HepG2 (cell line): Measurements from ENCODE around the gene GNGT2. TPM values are rescaled to one million over a fixed set of nuclear protein-coding genes. Genes with fewer than 3 reads are reported as not detected.

Source experiments
- ARNTL ChIP-seq: sonication (generic); formaldehyde crosslinking; IDR thresholded peaks from 2 replicates; pipeline ENCODE4 v1.4.0; 2020; ENCODE audit warnings: mild to moderate bottlenecking, missing genetic modification reagents
- CCDC6 ChIP-seq: sonication (generic); formaldehyde crosslinking; IDR thresholded peaks from 2 replicates; pipeline ENCODE4 v1.8.1; 2022; ENCODE audit warnings: mild to moderate bottlenecking, missing genetic modification reagents, moderate library complexity
- FOXO1 ChIP-seq: sonication (generic); formaldehyde crosslinking; IDR thresholded peaks from 2 replicates; pipeline ENCODE4 v1.4.0; 2020; ENCODE audit warnings: missing genetic modification reagents
- MZF1 ChIP-seq: sonication (generic); formaldehyde crosslinking; IDR thresholded peaks from 2 replicates; pipeline ENCODE4 v1.8.1; 2023; ENCODE audit warnings: mild to moderate bottlenecking, missing genetic modification reagents, borderline replicate concordance
- ZNF263 ChIP-seq: sonication (generic); formaldehyde crosslinking; IDR thresholded peaks from 2 replicates; pipeline ENCODE4 v1.4.0; 2020; ENCODE audit warnings: missing genetic modification reagents
- ZNF768 ChIP-seq: sonication (generic); formaldehyde crosslinking; IDR thresholded peaks from 2 replicates; pipeline ENCODE4 v1.4.0; 2020; ENCODE audit warnings: missing genetic modification reagents
- polyA plus RNA-seq, 8 experiments: library from polyadenylated mRNA; depleted of rRNA in 3 of 8; stranded (reverse) in 7 of 8; unstranded in 1 of 8; fragments of >200 nt; fragmentation: Illumina TruSeq in 4 of 8; extraction: Trizol in 4 of 8; gene quantifications; 2 replicates each; pipeline versions ENCODE4 v1.2.1 to v1.2.3, GENCODE V29; 2011 to 2016; ENCODE audit warnings: low read depth in 4 of 8, missing spikeins in 1 of 8, mixed read lengths in 1 of 8; ENCODE audit not compliant: insufficient read depth in 1 of 8
- total RNA-seq, 5 experiments: library from RNA; depleted of rRNA; stranded (reverse); fragments of >200 nt; fragmentation: Illumina TruSeq; extraction: Trizol; gene quantifications; 2 replicates each; pipeline ENCODE4 v1.2.3, GENCODE V29; 2016; ENCODE audit warnings: low read depth in 1 of 5
- TF ChIP-seq, protein P1 (sequence below): sonication (generic); formaldehyde crosslinking; IDR thresholded peaks from 2 replicates; pipeline ENCODE4 v1.4.0; 2020; ENCODE audit warnings: missing genetic modification reagents, borderline replicate concordance
- TF ChIP-seq, protein P2 (sequence below): sonication (generic); formaldehyde crosslinking; IDR thresholded peaks from 2 replicates; pipeline ENCODE4 v1.8.0; 2022; ENCODE audit warnings: missing genetic modification reagents, mild to moderate bottlenecking, moderate library complexity, borderline replicate concordance
- TF ChIP-seq, protein P3 (sequence below), 2 experiments: sonication (generic) in 1 of 2; formaldehyde crosslinking in 1 of 2; IDR thresholded peaks; 2 replicates each; pipeline versions ENCODE4 v1.4.0 to v1.6.1; 2018 to 2020; ENCODE audit warnings: missing genetic modification reagents in 2 of 2, borderline replicate concordance in 1 of 2, low read depth in 1 of 2, mild to moderate bottlenecking in 1 of 2, missing biosample characterization in 1 of 2
- TF ChIP-seq, protein P4 (sequence below): sonication (generic); formaldehyde crosslinking; IDR thresholded peaks from 2 replicates; pipeline ENCODE4 v1.4.0; 2020; ENCODE audit warnings: missing genetic modification reagents
- TF ChIP-seq, protein P5 (sequence below): sonication (generic); formaldehyde crosslinking; IDR thresholded peaks from 2 replicates; pipeline ENCODE4 v1.4.0; 2020; ENCODE audit warnings: mild to moderate bottlenecking, low read depth, missing genetic modification reagents

The GNGT2 gene
- total and polyA plus RNA-seq, 2 of the 13 experiments (the other 11 are each of a cell fraction or from before 2014, with no cell fraction given), result not detected

DNA sequence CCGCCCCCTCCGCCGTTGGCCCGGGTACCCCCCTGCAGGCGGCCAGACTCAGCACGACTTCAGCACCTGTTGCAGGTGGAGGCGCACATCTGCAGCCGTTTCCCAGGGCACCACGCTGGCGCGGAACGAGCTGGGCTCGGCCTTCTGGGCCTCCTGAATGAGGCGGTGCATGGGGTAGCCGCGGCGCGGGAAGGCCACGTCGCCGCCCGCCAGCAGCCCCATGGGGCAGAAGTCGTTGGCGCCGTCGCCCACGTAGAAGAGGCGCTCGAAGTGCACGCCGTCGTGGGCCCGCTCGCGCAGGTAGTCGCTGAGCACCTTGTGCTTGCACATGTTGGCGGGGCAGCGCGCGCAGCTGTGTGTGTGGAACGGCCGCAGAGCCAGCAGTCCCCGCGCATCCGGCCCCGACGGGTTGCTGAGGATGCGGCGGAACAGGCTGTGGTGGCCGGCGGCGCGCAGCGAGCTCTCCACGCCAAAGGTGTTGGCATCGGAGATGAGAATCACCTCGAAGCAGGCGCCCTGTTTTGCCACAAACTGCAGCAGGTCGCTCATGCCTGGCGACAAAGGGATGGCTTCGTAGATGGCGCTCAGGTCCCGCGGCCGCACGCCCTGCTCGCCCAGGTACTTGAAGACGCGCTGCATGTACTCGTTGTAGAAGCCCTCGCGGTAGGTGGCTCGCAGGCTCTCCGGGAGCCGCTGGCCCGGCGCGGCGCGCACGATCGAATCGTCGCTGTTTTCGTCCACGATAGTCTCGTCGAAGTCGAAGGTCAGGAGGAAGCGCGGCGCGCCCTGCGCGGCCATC, 14.0 kb upstream of the GNGT2 start (continued):
- TF ChIP-seq, protein P1, sequence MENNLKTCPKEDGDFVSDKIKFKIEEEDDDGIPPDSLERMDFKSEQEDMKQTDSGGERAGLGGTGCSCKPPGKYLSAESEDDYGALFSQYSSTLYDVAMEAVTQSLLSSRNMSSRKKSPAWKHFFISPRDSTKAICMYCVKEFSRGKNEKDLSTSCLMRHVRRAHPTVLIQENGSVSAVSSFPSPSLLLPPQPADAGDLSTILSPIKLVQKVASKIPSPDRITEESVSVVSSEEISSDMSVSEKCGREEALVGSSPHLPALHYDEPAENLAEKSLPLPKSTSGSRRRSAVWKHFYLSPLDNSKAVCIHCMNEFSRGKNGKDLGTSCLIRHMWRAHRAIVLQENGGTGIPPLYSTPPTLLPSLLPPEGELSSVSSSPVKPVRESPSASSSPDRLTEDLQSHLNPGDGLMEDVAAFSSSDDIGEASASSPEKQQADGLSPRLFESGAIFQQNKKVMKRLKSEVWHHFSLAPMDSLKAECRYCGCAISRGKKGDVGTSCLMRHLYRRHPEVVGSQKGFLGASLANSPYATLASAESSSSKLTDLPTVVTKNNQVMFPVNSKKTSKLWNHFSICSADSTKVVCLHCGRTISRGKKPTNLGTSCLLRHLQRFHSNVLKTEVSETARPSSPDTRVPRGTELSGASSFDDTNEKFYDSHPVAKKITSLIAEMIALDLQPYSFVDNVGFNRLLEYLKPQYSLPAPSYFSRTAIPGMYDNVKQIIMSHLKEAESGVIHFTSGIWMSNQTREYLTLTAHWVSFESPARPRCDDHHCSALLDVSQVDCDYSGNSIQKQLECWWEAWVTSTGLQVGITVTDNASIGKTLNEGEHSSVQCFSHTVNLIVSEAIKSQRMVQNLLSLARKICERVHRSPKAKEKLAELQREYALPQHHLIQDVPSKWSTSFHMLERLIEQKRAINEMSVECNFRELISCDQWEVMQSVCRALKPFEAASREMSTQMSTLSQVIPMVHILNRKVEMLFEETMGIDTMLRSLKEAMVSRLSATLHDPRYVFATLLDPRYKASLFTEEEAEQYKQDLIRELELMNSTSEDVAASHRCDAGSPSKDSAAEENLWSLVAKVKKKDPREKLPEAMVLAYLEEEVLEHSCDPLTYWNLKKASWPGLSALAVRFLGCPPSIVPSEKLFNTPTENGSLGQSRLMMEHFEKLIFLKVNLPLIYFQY (CRISPR knock-in tag), result no peak
- TF ChIP-seq FOXO1 (CRISPR knock-in tag) (no peak), ARNTL (CRISPR knock-in tag) (no peak), ZNF768 (peak; percentile 9; the same call in 1 of the 2 replicates), MZF1 (CRISPR knock-in tag) (no peak), ZNF263 (CRISPR knock-in tag) (no peak), CCDC6 (CRISPR knock-in tag) (no peak)
- TF ChIP-seq, protein P2, sequence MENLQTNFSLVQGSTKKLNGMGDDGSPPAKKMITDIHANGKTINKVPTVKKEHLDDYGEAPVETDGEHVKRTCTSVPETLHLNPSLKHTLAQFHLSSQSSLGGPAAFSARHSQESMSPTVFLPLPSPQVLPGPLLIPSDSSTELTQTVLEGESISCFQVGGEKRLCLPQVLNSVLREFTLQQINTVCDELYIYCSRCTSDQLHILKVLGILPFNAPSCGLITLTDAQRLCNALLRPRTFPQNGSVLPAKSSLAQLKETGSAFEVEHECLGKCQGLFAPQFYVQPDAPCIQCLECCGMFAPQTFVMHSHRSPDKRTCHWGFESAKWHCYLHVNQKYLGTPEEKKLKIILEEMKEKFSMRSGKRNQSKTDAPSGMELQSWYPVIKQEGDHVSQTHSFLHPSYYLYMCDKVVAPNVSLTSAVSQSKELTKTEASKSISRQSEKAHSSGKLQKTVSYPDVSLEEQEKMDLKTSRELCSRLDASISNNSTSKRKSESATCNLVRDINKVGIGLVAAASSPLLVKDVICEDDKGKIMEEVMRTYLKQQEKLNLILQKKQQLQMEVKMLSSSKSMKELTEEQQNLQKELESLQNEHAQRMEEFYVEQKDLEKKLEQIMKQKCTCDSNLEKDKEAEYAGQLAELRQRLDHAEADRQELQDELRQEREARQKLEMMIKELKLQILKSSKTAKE, result no peak
- TF ChIP-seq, protein P3, sequence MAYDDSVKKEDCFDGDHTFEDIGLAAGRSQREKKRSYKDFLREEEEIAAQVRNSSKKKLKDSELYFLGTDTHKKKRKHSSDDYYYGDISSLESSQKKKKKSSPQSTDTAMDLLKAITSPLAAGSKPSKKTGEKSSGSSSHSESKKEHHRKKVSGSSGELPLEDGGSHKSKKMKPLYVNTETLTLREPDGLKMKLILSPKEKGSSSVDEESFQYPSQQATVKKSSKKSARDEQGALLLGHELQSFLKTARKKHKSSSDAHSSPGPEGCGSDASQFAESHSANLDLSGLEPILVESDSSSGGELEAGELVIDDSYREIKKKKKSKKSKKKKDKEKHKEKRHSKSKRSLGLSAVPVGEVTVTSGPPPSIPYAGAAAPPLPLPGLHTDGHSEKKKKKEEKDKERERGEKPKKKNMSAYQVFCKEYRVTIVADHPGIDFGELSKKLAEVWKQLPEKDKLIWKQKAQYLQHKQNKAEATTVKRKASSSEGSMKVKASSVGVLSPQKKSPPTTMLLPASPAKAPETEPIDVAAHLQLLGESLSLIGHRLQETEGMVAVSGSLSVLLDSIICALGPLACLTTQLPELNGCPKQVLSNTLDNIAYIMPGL (CRISPR knock-in tag; IDR thresholded peaks at IDR 0.05; ENCODE audit: borderline replicate concordance in 1 of 2, low read depth in 1 of 2), result 0 out of 4 replicates have a peak, but pooled peaks of 1 of the 2 experiments have one; percentile 5
- TF ChIP-seq, protein P4, sequence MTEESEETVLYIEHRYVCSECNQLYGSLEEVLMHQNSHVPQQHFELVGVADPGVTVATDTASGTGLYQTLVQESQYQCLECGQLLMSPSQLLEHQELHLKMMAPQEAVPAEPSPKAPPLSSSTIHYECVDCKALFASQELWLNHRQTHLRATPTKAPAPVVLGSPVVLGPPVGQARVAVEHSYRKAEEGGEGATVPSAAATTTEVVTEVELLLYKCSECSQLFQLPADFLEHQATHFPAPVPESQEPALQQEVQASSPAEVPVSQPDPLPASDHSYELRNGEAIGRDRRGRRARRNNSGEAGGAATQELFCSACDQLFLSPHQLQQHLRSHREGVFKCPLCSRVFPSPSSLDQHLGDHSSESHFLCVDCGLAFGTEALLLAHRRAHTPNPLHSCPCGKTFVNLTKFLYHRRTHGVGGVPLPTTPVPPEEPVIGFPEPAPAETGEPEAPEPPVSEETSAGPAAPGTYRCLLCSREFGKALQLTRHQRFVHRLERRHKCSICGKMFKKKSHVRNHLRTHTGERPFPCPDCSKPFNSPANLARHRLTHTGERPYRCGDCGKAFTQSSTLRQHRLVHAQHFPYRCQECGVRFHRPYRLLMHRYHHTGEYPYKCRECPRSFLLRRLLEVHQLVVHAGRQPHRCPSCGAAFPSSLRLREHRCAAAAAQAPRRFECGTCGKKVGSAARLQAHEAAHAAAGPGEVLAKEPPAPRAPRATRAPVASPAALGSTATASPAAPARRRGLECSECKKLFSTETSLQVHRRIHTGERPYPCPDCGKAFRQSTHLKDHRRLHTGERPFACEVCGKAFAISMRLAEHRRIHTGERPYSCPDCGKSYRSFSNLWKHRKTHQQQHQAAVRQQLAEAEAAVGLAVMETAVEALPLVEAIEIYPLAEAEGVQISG, result no peak
- TF ChIP-seq, protein P5, sequence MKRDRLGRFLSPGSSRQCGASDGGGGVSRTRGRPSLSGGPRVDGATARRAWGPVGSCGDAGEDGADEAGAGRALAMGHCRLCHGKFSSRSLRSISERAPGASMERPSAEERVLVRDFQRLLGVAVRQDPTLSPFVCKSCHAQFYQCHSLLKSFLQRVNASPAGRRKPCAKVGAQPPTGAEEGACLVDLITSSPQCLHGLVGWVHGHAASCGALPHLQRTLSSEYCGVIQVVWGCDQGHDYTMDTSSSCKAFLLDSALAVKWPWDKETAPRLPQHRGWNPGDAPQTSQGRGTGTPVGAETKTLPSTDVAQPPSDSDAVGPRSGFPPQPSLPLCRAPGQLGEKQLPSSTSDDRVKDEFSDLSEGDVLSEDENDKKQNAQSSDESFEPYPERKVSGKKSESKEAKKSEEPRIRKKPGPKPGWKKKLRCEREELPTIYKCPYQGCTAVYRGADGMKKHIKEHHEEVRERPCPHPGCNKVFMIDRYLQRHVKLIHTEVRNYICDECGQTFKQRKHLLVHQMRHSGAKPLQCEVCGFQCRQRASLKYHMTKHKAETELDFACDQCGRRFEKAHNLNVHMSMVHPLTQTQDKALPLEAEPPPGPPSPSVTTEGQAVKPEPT, result no peak
